Endothelial cell of umbilical vein (primary cell): ENCODE measurements around the gene MS4A4A. TPM values are rescaled to one million over a fixed set of nuclear protein-coding genes. Genes with fewer than 3 reads are reported as not detected.
A peak's percentile ranks its signal among the peaks of the same experiment; 100 is the strongest.

ENCODE experiments used
- BruUV-seq: library from RNA; stranded (reverse); fragments of 400-500 nt; replicated peaks from 2 replicates; lab custom pipeline; 2021; lab: Mats Ljungman, UMichigan
- CTCF ChIA-PET: fragments of 300-600, 350-600 bp; sonication (Branson Sonifier 250); formaldehyde crosslinking; loops from one replicate; lab custom pipeline; 2021; ENCODE audit warnings: antibody characterized with exemption, inconsistent platforms; lab: Charles Lee
- POLR2A ChIA-PET: fragments of 300-600, 350-600 bp; sonication (Branson Sonifier 250); formaldehyde crosslinking; loops from one replicate; lab custom pipeline; 2021; ENCODE audit warnings: antibody characterized with exemption, inconsistent platforms; lab: Charles Lee
- DNase-seq: peaks from one replicate; pipeline ENCODE4 v3.0.0-alpha.2; 2011; ENCODE audit warnings: low read depth, low spot score
- FAIRE-seq: peaks from 2 replicates; lab custom pipeline; 2011; peaks lifted over from hg19 to GRCh38; lab: Jason Lieb, UNC
- H2AFZ ChIP-seq: 2 replicates; pipeline ENCODE4 v1.6.0; 2012; ENCODE audit warnings: low read depth, low read length, control low read depth, inconsistent platforms
- H3K27ac ChIP-seq: 2 replicates; pipeline ENCODE4 v1.5.1; 2011; ENCODE audit warnings: low read depth, mild to moderate bottlenecking, control low read depth, low read length, moderate library complexity; ENCODE audit not compliant: insufficient read depth
- H3K27me3 ChIP-seq, 2 experiments: 2 replicates each; pipeline versions ENCODE4 v1.6.0 to v1.6.1; 2011; ENCODE audit warnings: low read length in 2 of 2, mixed read lengths in 1 of 2; ENCODE audit not compliant: control insufficient read depth in 2 of 2, insufficient read depth in 2 of 2
- H3K36me3 ChIP-seq, 2 experiments: 2 replicates in 1 of 2; 3 replicates in 1 of 2; pipeline ENCODE4 v1.5.1; 2011; ENCODE audit warnings: low read length in 2 of 2, mild to moderate bottlenecking in 1 of 2, moderate library complexity in 1 of 2; ENCODE audit not compliant: control insufficient read depth in 2 of 2, insufficient read depth in 2 of 2; ENCODE audit errors: extremely low read depth in 1 of 2
- H3K4me1 ChIP-seq: 3 replicates; pipeline ENCODE4 v1.5.1; 2011; ENCODE audit warnings: mild to moderate bottlenecking, low read length; ENCODE audit not compliant: control insufficient read depth, insufficient read depth; ENCODE audit errors: extremely low read depth
- H3K4me2 ChIP-seq: 2 replicates; pipeline ENCODE4 v1.6.1; 2011; ENCODE audit warnings: low read length, control low read depth, mixed read lengths; ENCODE audit not compliant: insufficient read depth
- H3K4me3 ChIP-seq, 3 experiments: fragments of 200-600 bp in 1 of 3; sonication (generic), shearing (Covaris generic) in 1 of 3; replicated peaks in 1 of 3; 2 replicates each; pipeline ENCODE4 v1.5.1; 2011 to 2016; ENCODE audit warnings: control low read depth in 3 of 3, low read length in 3 of 3, mild to moderate bottlenecking in 2 of 3, inconsistent platforms in 1 of 3, low read depth in 1 of 3, moderate library complexity in 1 of 3; ENCODE audit not compliant: insufficient read depth in 1 of 3
- H3K79me2 ChIP-seq: 2 replicates; pipeline ENCODE4 v1.6.0; 2012; ENCODE audit warnings: low read length, inconsistent platforms; ENCODE audit not compliant: control insufficient read depth, insufficient read depth
- H3K9ac ChIP-seq: replicated peaks from 2 replicates; pipeline ENCODE3; 2011; ENCODE audit warnings: low read length, control low read depth; ENCODE audit not compliant: insufficient read depth; ENCODE audit errors: extremely low read depth
- H3K9me1 ChIP-seq: replicated peaks from 3 replicates; pipeline ENCODE4 v1.6.0; 2011; ENCODE audit warnings: mild to moderate bottlenecking, low read length; ENCODE audit not compliant: control insufficient read depth, insufficient read depth; ENCODE audit errors: extremely low read depth
- H3K9me3 ChIP-seq: replicated peaks from 2 replicates; pipeline ENCODE4 v1.5.1; 2012; ENCODE audit warnings: low read length, inconsistent platforms; ENCODE audit not compliant: control insufficient read depth, insufficient read depth
- H4K20me1 ChIP-seq: replicated peaks from 2 replicates; pipeline ENCODE3; 2011; ENCODE audit warnings: mild to moderate bottlenecking, low read length; ENCODE audit not compliant: control insufficient read depth, insufficient read depth; ENCODE audit errors: extremely low read depth
- EZH2 ChIP-seq: IDR thresholded peaks from 2 replicates; pipeline ENCODE4 v1.6.1; 2012; ENCODE audit warnings: borderline replicate concordance, low read depth, mild to moderate bottlenecking, moderate library complexity, low read length, inconsistent platforms; ENCODE audit not compliant: severe bottlenecking
- FOS ChIP-seq: IDR thresholded peaks from 2 replicates; pipeline ENCODE4 v1.6.1; 2011; ENCODE audit warnings: mild to moderate bottlenecking, low read length, moderate library complexity, borderline replicate concordance; ENCODE audit not compliant: insufficient read depth
- GATA2 ChIP-seq: IDR thresholded peaks from 2 replicates; pipeline ENCODE4 v1.7.0; 2011; ENCODE audit warnings: low read depth, mild to moderate bottlenecking, moderate library complexity, mixed read lengths, low read length; ENCODE audit not compliant: insufficient read length, insufficient read depth
- JUN ChIP-seq: IDR thresholded peaks from 2 replicates; pipeline ENCODE4 v1.6.1; 2011; ENCODE audit warnings: borderline replicate concordance, low read depth; ENCODE audit not compliant: insufficient read length, insufficient read depth
- MYC ChIP-seq: IDR thresholded peaks from one replicate; pipeline ENCODE4 v1.6.1; 2011; ENCODE audit warnings: mild to moderate bottlenecking, low read depth, low read length
- POLR2A ChIP-seq: IDR thresholded peaks from 2 replicates; pipeline ENCODE4 v1.6.1; 2012; ENCODE audit warnings: low read depth, mild to moderate bottlenecking, control low read depth, low read length
- POLR2AphosphoS5 ChIP-seq: IDR thresholded peaks from 2 replicates; pipeline ENCODE4 v1.6.1; 2012; ENCODE audit warnings: low read depth, mild to moderate bottlenecking, control low read depth, low read length, moderate library complexity; ENCODE audit not compliant: insufficient read depth
- dilution Hi-C: fragments of 300-500 bp; cut with MboI; formaldehyde crosslinking; loops from one replicate; pipeline ENCODE4 v1.15.0; 2019; ENCODE audit warnings: low sequenced_read_pairs; ENCODE audit not compliant: extremely low pct_ligation_motif_present
- intact Hi-C: fragments of 100-400 bp; cut with micrococcal nuclease; formaldehyde crosslinking; loops from one replicate; pipeline ENCODE4 v1.10.0; 2022
- polyA plus RNA-seq, 4 experiments: library from polyadenylated mRNA; depleted of rRNA in 3 of 4; stranded (reverse) in 3 of 4; unstranded in 1 of 4; fragments of >200 nt; gene quantifications; 2 replicates each; pipeline versions ENCODE4 v1.2.1 to v1.2.3, GENCODE V29; 2011 to 2012; ENCODE audit warnings: missing spikeins in 1 of 4
- total RNA-seq: library from RNA; stranded (reverse); gene quantifications from 2 replicates; pipeline ENCODE4 v1.2.3, GENCODE V29; 2021
- TF ChIP-seq, protein P1 (sequence below): IDR thresholded peaks from 2 replicates; pipeline ENCODE4 v1.6.1; 2011; ENCODE audit not compliant: insufficient read depth, insufficient read length
- TF ChIP-seq, protein P2 (sequence below), 2 donors: IDR thresholded peaks; 1 replicate in 1 of 2; 2 replicates in 1 of 2; pipeline ENCODE4 v1.5.1; 2011; ENCODE audit warnings: low read length in 2 of 2, mild to moderate bottlenecking in 2 of 2, moderate library complexity in 2 of 2, control low read depth in 1 of 2, inconsistent platforms in 1 of 2, low read depth in 1 of 2; ENCODE audit not compliant: insufficient read depth in 1 of 2; ENCODE audit errors: extremely low read depth in 1 of 2

Gene MS4A4A
- total and polyA plus RNA-seq, 2 donors (not counting 3 experiments of a cell fraction or from before 2014, with no cell fraction given) = 0.19 TPM; not detected in 1

DNA sequence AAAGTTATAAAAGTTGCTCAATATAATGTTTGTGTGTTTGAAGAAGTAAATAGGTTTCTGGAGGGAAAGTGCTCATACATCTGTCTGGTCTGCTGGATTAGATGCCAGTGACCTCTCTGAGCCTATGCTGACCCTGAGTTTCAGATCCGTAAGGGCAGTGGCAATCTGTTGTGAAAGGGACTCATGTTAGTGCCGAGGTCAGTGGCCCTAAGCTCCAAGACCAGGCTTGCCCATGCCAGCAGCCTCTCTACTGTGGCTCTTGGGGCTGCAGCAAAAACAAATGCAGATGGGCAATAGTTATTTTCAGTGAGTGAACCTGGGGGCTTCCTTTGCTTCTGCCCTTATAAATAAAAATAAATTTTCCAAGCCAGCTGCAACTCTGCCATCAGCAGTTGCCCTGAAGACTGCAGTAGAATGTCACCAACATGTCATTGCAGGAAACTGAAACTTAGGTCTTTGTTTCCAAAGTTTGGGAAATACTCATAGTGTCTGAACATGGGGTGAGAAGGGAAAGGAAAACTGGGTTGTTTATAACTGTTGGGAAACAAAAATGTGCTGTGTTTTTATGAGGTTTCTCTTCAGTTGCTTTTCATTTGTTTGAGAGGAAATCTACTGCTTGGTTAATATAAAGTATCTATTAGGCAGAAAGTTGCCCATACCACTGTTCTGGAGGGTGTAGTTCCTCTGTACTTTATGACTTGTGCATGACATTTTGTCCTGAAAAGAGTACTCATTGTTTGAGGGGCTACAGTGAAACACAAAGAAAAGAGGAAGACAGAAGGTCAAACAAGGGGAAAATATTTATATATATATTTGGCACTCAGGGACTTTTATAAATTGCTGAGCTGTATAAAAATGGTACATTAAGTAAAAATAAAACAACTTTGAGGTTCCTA, 28.0 kb upstream of the MS4A4A start:
- CTCF ChIA-PET = interaction anchor here (0.6 to 3.9 kb wide), 26 partner anchors 9 to 513 kb away, joined by 3 to 217 read pairs (median 8); partner anchors contain the start of genes MS4A6A and OOSP4A

More for the DNA sequence above, 28.0 kb upstream of the MS4A4A start:
- no peaks in the 10 kb centered on the region for H3K27me3 ChIP-seq
- intact Hi-C loops (loop anchor here (5.0 kb wide), 1 partner anchor 330 kb away; no protein-coding TSS in a partner anchor), dilution Hi-C loops (no loop called here)
- H3K4me3 ChIP-seq = no peak overlapping the region
- TF ChIP-seq, protein P1, sequence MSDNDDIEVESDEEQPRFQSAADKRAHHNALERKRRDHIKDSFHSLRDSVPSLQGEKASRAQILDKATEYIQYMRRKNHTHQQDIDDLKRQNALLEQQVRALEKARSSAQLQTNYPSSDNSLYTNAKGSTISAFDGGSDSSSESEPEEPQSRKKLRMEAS = no peak
- no peak for TF ChIP-seq JUN
- TF ChIP-seq GATA2 = no peak
- no peak for TF ChIP-seq MYC
- TF ChIP-seq, protein P2, sequence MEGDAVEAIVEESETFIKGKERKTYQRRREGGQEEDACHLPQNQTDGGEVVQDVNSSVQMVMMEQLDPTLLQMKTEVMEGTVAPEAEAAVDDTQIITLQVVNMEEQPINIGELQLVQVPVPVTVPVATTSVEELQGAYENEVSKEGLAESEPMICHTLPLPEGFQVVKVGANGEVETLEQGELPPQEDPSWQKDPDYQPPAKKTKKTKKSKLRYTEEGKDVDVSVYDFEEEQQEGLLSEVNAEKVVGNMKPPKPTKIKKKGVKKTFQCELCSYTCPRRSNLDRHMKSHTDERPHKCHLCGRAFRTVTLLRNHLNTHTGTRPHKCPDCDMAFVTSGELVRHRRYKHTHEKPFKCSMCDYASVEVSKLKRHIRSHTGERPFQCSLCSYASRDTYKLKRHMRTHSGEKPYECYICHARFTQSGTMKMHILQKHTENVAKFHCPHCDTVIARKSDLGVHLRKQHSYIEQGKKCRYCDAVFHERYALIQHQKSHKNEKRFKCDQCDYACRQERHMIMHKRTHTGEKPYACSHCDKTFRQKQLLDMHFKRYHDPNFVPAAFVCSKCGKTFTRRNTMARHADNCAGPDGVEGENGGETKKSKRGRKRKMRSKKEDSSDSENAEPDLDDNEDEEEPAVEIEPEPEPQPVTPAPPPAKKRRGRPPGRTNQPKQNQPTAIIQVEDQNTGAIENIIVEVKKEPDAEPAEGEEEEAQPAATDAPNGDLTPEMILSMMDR (IDR thresholded peaks at IDR 0.05; ENCODE audit: extremely low read depth in 1 of 2, insufficient read depth in 1 of 2, low read depth in 1 of 2, low read length in 2 of 2) = no peak
- TF ChIP-seq POLR2AphosphoS5 = no peak
- no peak for TF ChIP-seq POLR2A
- no peak for TF ChIP-seq EZH2
- TF ChIP-seq FOS = no peak
- H2AFZ ChIP-seq = no peak overlapping the region
- POLR2A ChIA-PET = no interaction called here
- H3K36me3 ChIP-seq = no peaks in the 10 kb centered on the region
- H3K4me1 ChIP-seq = peaks cover 22% of the 10 kb centered on the region
- H3K9me1 ChIP-seq = no peaks in the 10 kb centered on the region
- no peaks in the 10 kb centered on the region for H3K79me2 ChIP-seq
- no peak overlapping the region for H3K27ac ChIP-seq
- H4K20me1 ChIP-seq = no peaks in the 10 kb centered on the region
- no peaks in the 10 kb centered on the region for H3K9me3 ChIP-seq
- BruUV-seq = no TSS peak
- H3K9ac ChIP-seq = no peak overlapping the region
- DNase-seq (peak; percentile 72), FAIRE-seq (peak; percentile 80)
- no peak overlapping the region for H3K4me2 ChIP-seq
